HG03558 (cell line): Measurements from ENCODE around the gene PTGER4.

Experiments
- ATAC-seq: cut with Tn5 transposase; IDR thresholded peaks from one replicate; pipeline ENCODE4 v1.9.1; 2021; ENCODE audit warnings: moderate number of reproducible peaks; ENCODE audit not compliant: unreplicated experiment; ENCODE audit errors: extremely low read depth

PTGER4 gene

GRCh38 chr5:40667161-40667663 lies 12.5 kb upstream of the PTGER4 start:
- ATAC-seq, result no peak

GRCh38 chr5:40669606-40670390 lies 9.9 kb upstream of the PTGER4 start:
- no peak for ATAC-seq

GRCh38 chr5:40672425-40672824 lies 7.3 kb upstream of the PTGER4 start:
- no peak for ATAC-seq

- no peak for ATAC-seq
Observed at GRCh38 chr5:40674661-40675235, 5.0 kb upstream of the PTGER4 start.

GRCh38 chr5:40675396-40676133 lies 4.2 kb upstream of the PTGER4 start:
- ATAC-seq, result no peak

GRCh38 chr5:40676613-40677343 lies 2.9 kb upstream of the PTGER4 start:
- no peak for ATAC-seq

- ATAC-seq, result no peak
Observed at GRCh38 chr5:40677456-40677855, 2.3 kb upstream of the PTGER4 start.

GRCh38 chr5:40678026-40678425 lies 1.7 kb upstream of the PTGER4 start:
- no peak for ATAC-seq

- ATAC-seq, result no peak
Observed at GRCh38 chr5:40678460-40679147, 1.1 kb upstream of the PTGER4 start.

- ATAC-seq, result peak; percentile 37
Observed at GRCh38 chr5:40679148-40679912, 385 bp upstream of the PTGER4 start.

- no peak for ATAC-seq
Observed at GRCh38 chr5:40680741-40681362, 1.1 kb downstream of the PTGER4 start.

GRCh38 chr5:40681363-40682153 lies 1.8 kb downstream of the PTGER4 start:
- ATAC-seq, result no peak

- ATAC-seq, result no peak
Observed at GRCh38 chr5:40682154-40683017, 2.7 kb downstream of the PTGER4 start.

- no peak for ATAC-seq
Observed at GRCh38 chr5:40683305-40683704, 3.6 kb downstream of the PTGER4 start.

- ATAC-seq, result no peak
Observed at GRCh38 chr5:40685193-40685592, 5.5 kb downstream of the PTGER4 start.

- ATAC-seq, result no peak
Observed at GRCh38 chr5:40685976-40686486, 6.3 kb downstream of the PTGER4 start.

GRCh38 chr5:40687321-40687720 lies 7.6 kb downstream of the PTGER4 start:
- no peak for ATAC-seq
